CD1c-positive myeloid dendritic cell (primary cell): ENCODE data around the gene ZBTB34.
A peak's percentile ranks its signal among the peaks of the same experiment; 100 is the strongest.
"Not testable (repeated sequence)": the region's sequence is repeated elsewhere in the genome, so short reads cannot be mapped to it uniquely, and the experiment has no call there.

ENCODE experiments used
- DNase-seq: peaks from one replicate; pipeline ENCODE4 v3.0.0-alpha.2; 2016; ENCODE audit errors: extremely low spot score

ZBTB34 gene

GRCh38 chr9:126860077-126860756 is at the start of gene ZBTB34:
Gene ZBTB34 (plus strand): TSS chr9:126860639. CDS start chr9:126879400, 18,761 bp downstream.
- DNase-seq = peak; percentile 80

- no peak for DNase-seq
Observed at GRCh38 chr9:126813072-126813471, 47.4 kb upstream of the ZBTB34 start.

DNA sequence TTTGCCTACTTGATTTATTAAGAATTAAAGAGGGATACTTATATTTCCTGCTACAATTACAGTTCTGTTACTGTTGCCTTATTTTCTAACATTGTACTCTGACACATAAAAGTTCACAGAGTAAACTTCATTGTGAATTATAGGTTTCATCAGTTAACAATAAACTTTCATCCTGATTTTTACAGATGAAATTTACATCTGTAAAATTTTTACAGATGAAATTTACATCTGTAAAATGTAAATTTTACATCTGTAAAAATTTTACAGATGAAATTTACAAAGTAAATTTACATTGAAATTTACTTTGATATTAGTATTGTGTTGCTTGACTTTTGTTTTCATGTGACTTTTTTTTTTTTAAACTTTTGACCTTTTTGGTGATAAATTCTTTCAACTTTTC is 46.3 kb upstream of the ZBTB34 start:
- DNase-seq = no peak

DNA sequence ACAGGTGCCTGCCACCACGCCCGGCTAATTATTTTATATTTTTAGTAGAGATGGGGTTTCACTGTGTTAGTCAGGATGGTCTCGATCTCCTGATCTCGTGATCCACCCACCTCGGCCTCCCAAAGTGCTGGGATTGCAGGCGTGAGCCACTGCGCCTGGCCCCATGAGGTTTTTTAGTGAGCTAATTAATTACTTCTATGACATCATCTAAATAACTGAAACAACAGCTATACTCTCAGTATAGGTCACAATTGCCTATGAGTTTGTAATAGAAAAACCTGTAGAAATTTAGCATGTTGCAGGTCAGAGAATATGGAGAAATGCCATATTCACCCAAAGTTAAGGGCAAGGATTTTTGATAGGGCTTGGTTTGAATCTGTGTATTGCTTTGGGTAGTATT is 42.8 kb upstream of the ZBTB34 start:
- DNase-seq = not testable (repeated sequence)

DNA sequence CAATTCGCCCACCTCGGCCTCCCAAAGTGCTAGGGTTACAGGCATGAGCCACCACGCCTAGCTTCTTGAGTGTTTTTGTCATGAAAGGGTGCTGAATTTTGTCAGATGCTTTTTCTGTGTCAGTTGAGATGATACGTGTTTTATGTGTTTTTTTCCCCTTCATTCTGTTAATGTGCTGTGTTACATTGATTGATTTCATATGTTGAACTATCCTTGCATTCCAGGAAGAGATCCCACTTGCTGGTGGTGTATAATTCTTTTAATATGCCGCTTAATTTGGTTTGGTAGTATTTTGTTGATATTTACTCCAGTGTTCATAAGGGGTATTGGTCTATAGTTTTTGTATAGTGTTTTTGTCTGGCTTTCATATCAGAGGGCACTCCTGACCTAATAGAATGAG is 42.0 kb upstream of the ZBTB34 start:
- DNase-seq = no peak

- no peak for DNase-seq
Observed at GRCh38 chr9:126819482-126819881, 41.0 kb upstream of the ZBTB34 start.

DNA sequence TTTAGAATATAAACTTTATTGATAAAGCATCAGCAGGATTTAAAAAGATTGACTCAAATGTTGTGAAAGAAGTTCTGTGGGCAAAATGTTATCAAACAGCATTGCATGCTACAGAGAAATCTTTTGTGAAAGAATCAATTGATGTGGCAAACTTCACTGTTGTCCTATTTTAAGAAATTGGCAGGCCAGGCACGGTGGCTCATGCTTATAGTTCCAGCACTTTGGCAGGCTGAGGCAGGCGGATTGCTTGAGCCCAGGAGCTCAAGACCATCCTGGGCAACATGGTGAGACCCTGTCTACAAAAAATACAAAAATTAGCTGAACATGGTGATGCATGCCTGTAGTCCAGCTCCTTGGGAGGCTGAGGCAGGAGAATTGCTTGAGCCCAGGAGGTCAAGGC is 38.2 kb upstream of the ZBTB34 start:
- no peak for DNase-seq

DNA sequence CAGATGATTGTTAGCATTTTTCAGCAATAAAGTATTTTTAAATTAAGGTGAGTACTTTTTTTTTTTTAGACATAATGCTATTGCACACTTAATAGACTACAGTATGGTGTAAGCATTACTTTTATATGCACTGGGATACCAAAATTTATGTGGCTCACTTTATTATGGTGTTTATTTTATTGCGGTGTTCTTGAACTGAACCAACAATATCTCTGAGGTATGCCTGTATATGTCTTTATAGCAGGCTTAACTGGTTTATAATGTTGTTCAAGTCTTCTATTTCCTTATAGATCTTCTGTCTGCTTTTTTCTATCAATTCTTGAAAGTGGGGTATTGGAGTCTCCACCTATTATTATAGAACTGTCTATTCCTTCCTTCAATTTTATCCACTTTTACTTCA is 37.6 kb upstream of the ZBTB34 start:
- no peak for DNase-seq

DNA sequence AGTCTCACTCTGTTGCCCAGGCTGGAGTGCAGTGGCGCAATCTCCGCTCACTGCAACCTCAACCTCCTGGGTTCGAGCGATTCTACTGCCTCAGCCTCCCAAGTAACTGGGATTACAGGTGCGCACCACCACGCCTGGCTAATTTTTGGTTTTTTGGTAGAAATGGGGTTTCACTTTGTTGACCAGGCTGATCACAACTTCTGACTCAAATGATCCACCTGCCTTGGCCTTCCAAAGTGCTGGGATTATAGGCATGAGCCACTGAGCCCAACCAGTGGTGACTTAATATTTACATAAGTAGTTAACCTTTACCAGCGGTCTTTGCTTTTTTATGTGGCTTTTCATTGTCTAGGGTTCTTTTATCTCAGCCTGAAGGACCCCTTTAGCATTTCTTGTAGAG is 36.4 kb upstream of the ZBTB34 start:
- not testable (repeated sequence) for DNase-seq

DNA sequence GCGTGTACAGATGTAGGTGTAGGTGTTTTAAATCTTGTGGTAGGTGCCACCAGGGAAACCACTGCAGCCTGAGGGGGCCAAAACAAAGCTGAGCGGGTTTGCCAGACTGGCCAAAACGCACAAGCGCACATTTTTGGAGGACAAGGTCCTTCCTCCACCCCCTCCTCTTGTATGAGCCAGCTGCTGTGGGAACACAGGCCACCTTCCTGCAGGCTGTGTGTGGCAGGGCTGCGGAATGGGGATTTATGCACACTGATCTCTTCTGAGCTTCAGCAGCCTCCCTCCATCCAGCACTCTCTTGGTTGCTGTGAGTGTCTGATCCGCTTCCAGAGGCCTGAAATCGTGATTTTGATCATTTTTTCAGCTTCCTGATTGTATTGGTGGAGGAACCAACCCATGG is 33.2 kb upstream of the ZBTB34 start:
- DNase-seq = no peak

DNA sequence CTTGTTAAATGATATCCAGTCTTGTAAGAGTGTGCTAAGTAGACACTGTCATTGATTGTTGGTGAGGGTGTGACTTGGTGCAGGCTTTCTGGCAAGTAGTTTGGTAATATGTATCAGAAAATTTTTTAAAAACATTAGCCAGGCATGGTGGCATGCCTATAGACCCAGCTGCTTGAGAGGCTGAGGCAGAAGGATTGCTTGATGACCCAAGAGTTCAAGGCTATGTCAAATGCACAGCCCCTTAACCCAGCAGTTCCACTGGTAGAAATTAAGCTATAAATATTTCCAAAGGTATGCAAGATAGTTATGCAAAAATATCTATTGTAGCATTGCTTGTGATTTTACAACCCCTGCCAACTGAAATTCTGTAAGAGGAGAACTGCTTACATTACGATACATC is 31.4 kb upstream of the ZBTB34 start:
- DNase-seq = no peak

- no peak for DNase-seq
Observed at GRCh38 chr9:126830827-126831226, 29.6 kb upstream of the ZBTB34 start.

DNA sequence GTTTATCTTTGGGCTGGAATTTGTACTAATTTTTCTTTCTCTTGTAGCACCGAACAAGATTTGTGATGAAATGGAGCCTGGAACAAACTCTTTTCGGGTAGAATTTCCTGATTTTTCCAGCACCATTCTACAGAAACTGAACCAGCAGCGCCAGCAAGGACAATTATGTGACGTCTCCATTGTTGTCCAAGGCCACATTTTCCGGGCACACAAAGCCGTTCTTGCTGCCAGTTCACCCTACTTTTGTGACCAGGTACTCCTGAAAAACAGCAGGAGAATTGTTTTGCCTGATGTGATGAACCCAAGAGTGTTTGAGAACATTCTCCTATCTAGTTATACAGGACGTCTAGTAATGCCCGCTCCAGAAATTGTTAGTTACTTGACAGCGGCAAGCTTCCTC is 28.0 kb upstream of the ZBTB34 start:
- no peak for DNase-seq

DNA sequence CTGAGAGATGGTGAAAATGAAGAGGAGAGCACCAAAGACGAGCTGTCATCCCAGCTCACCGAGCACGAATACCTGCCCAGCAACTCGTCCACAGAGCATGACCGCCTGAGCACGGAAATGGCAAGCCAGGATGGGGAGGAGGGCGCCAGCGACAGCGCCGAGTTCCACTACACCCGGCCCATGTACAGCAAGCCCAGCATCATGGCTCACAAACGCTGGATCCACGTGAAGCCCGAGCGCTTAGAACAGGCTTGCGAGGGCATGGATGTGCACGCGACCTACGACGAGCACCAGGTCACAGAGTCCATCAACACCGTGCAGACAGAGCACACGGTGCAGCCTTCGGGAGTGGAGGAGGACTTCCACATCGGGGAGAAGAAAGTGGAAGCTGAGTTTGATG is 27.4 kb upstream of the ZBTB34 start:
- DNase-seq = no peak

- DNase-seq = no peak
Observed at GRCh38 chr9:126833710-126834345, 26.6 kb upstream of the ZBTB34 start.

GRCh38 chr9:126834672-126835071 is 25.8 kb upstream of the ZBTB34 start:
- no peak for DNase-seq

- no peak for DNase-seq
Observed at GRCh38 chr9:126836216-126836615, 24.2 kb upstream of the ZBTB34 start.

DNA sequence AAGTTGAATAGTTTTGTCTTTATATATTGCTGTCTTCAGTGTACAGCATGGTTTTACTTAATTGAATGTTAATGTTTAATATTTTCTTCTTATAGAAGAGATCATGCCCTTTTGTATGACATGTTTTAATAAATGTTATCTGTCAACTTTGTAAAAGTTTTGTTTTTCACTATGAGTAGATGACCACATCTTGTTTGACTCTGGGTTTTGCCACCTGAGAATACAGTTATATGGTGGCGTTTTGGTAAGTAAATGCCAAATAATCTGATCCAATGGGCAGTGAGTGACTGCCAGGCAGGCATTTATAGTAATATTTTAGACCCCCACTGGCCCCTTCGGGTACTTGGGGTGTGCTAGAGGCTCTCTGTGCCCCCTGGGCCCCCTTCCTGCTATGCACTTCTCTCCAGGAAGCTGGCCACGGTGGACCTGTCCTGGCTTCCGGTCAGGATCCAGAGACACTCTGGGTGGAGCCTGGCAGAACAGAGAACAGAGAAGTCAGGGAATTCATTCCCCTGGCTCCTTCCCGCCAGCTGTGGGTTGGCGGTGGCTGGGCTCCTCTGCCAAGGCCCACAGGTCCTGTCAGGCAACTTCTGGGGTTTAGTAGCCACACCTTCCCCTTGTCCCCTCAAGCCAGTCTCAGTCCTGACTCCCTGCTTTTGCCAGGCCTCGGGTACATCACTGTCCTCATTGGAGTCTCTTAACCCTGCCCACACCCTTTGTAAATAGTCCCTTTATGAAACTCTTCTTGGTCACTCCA is 22.2 kb upstream of the ZBTB34 start:
- DNase-seq = no peak

GRCh38 chr9:126838895-126839294 is 21.5 kb upstream of the ZBTB34 start:
- no peak for DNase-seq

DNA sequence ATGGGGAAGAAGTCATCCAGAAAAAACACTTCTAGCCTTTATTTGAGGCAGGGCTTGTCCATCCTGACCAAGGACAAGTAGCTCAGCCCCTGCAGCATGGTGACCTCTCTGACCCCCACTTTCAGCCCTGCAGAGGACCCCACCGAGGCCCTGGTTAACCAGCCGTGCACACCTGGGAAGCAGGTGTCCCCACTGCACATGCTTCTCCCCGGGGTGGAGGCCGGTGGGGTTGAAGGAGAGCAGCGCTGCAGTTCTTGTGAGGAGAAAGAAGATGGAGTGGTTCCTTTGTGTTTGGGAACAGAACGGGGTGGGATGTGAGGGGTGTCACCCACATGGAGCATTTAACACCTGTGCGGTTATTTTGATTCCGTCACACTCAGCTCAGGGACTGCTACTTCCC is 21.1 kb upstream of the ZBTB34 start:
- DNase-seq = no peak

DNA sequence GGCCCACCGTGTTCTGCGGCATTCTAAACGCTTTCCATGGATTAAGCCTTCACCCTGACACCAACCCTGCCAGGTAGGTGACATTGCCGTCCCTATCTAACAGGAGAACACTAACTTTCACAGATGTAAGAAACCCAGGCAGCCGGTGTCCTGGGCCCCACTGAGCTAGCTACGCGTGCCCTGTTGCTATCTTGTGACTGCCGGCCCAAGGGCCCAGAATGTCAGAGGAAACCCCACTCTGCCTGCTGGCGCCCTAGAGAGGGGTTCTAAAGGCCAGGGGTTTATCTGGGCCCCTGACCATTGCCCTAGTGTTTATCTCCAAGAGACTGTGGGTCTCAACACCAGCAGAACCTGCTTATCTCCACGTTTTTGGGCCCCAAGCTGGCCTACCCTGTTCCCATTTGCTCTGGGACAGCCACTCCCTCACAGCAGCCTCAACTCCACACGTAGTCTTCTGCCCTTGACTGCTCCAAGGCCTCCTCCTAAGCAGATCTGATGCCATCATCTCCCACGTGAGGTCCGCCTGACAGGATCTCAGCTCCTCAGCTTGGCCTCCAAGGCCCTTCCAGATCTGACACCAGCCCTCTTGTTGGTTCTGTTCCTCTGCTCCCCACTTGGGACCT is 18.1 kb upstream of the ZBTB34 start:
- DNase-seq = no peak

GRCh38 chr9:126842977-126843799 is 17.3 kb upstream of the ZBTB34 start:
- DNase-seq = peak; percentile 67
